ENCODE data around the gene RPS6KA6. TPM values are rescaled to one million over a fixed set of nuclear protein-coding genes. Genes with fewer than 3 reads are reported as not detected.
"Not testable (repeated sequence)": the region's sequence is repeated elsewhere in the genome, so short reads cannot be mapped to it uniquely, and the experiment has no call there.

Gene RPS6KA6
- total and polyA plus RNA-seq, 2 experiments from 2014 or later: 3.6 to 14.0 TPM

GRCh38 chrX:84099120-84099519 is 88.9 kb downstream of the RPS6KA6 start (continued):
- TF ChIP-seq, protein P1, sequence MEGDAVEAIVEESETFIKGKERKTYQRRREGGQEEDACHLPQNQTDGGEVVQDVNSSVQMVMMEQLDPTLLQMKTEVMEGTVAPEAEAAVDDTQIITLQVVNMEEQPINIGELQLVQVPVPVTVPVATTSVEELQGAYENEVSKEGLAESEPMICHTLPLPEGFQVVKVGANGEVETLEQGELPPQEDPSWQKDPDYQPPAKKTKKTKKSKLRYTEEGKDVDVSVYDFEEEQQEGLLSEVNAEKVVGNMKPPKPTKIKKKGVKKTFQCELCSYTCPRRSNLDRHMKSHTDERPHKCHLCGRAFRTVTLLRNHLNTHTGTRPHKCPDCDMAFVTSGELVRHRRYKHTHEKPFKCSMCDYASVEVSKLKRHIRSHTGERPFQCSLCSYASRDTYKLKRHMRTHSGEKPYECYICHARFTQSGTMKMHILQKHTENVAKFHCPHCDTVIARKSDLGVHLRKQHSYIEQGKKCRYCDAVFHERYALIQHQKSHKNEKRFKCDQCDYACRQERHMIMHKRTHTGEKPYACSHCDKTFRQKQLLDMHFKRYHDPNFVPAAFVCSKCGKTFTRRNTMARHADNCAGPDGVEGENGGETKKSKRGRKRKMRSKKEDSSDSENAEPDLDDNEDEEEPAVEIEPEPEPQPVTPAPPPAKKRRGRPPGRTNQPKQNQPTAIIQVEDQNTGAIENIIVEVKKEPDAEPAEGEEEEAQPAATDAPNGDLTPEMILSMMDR (conservative IDR thresholded peaks at IDR 0.05; ENCODE audit: low read depth in 2 of 2): no peak
- TF ChIP-seq ZNF331 (CRISPR knock-in tag; IDR thresholded peaks at IDR 0.05; ENCODE audit: low read depth) (no peak), CREB1 (CRISPR knock-in tag; IDR thresholded peaks at IDR 0.05; ENCODE audit: low read depth) (no peak)
- TF ChIP-seq, protein P2, sequence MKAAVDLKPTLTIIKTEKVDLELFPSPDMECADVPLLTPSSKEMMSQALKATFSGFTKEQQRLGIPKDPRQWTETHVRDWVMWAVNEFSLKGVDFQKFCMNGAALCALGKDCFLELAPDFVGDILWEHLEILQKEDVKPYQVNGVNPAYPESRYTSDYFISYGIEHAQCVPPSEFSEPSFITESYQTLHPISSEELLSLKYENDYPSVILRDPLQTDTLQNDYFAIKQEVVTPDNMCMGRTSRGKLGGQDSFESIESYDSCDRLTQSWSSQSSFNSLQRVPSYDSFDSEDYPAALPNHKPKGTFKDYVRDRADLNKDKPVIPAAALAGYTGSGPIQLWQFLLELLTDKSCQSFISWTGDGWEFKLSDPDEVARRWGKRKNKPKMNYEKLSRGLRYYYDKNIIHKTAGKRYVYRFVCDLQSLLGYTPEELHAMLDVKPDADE (IDR thresholded peaks at IDR 0.05): no peak

GRCh38 chrX:84079479-84080197 is 108.4 kb downstream of the RPS6KA6 start:
- Mint-ChIP-seq H3K36me3 (ENCODE audit: low read depth) (peaks cover 12% of the 10 kb centered on the region), H3K9me3 (peaks cover 27% of the 10 kb centered on the region)
- H3K27me3 Mint-ChIP-seq (ENCODE audit: insufficient read depth, low read depth, poor library complexity): not testable (repeated sequence)

DNA sequence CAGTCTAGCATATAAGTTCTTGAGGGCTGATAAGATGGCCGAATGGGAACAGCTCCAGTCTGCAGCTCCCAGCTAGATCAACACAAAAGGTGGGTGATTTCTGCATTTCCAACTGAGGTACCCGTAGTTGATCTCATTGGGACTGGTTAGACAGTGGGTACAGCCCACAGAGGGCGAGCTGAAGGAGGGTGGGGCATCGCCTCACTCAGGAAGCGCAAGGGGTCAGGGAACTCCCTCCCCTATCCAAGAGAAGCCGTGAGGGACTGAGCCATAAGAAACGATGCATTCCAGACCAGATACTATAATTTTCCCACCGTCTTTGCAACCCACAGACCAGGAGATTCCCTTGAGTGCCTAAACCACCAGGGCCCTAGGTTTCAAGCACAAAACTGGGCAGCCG is 109.0 kb downstream of the RPS6KA6 start:
- peaks cover 8% of the 10 kb centered on the region for H3K4me1 Mint-ChIP-seq
- H3K27me3 Mint-ChIP-seq (ENCODE audit: insufficient read depth, low read depth, poor library complexity): no peaks in the 10 kb centered on the region
- Histone ChIP-seq H3K27me3 (ENCODE audit: insufficient read depth) (no peaks in the 10 kb centered on the region), H2AFZ (no peak overlapping the region), H3K36me3 (ENCODE audit: insufficient read depth) (no peaks in the 10 kb centered on the region), H3K4me1 (ENCODE audit: insufficient read depth) (no peaks in the 10 kb centered on the region), H4K20me1 (replicated peaks; ENCODE audit: insufficient read depth) (no peaks in the 10 kb centered on the region), H3K4me3 (no peak overlapping the region), H3K4me2 (no peak overlapping the region), H3K79me2 (replicated peaks; ENCODE audit: insufficient read depth) (no peaks in the 10 kb centered on the region), H3K9me2 (ENCODE audit: insufficient read depth) (no peaks in the 10 kb centered on the region), H3F3A (replicated peaks; ENCODE audit: low read depth) (no peaks in the 10 kb centered on the region), H3K27ac (ENCODE audit: low read depth) (no peak overlapping the region)
- H3K36me3 Mint-ChIP-seq (ENCODE audit: low read depth): peaks cover 12% of the 10 kb centered on the region
- no peak overlapping the region; the same call in 1 of the 2 replicates for H3K27ac Mint-ChIP-seq
- no peak; the same call in 2 of the 3 replicates for ATAC-seq
- H3K4me3 Mint-ChIP-seq: no peak overlapping the region
- H3K9me3 Mint-ChIP-seq: peaks cover 22% of the 10 kb centered on the region
- DNase-seq (ENCODE audit: low spot score): no peak
- TF ChIP-seq STAT1 (IDR thresholded peaks at IDR 0.05; ENCODE audit: unreplicated experiment) (no peak), POLR2AphosphoS5 (IDR thresholded peaks at IDR 0.05; ENCODE audit: low read depth) (no peak), ZNF331 (CRISPR knock-in tag; IDR thresholded peaks at IDR 0.05; ENCODE audit: low read depth) (no peak), NANOG (IDR thresholded peaks at IDR 0.05; ENCODE audit: borderline replicate concordance) (no peak), EZH2phosphoT487 (IDR thresholded peaks at IDR 0.05; ENCODE audit: unreplicated experiment) (no peak), JUNB (IDR thresholded peaks at IDR 0.05; ENCODE audit: unreplicated experiment) (no peak), ZNF114 (CRISPR knock-in tag; IDR thresholded peaks at IDR 0.05) (no peak)
- TF ChIP-seq, protein P3, sequence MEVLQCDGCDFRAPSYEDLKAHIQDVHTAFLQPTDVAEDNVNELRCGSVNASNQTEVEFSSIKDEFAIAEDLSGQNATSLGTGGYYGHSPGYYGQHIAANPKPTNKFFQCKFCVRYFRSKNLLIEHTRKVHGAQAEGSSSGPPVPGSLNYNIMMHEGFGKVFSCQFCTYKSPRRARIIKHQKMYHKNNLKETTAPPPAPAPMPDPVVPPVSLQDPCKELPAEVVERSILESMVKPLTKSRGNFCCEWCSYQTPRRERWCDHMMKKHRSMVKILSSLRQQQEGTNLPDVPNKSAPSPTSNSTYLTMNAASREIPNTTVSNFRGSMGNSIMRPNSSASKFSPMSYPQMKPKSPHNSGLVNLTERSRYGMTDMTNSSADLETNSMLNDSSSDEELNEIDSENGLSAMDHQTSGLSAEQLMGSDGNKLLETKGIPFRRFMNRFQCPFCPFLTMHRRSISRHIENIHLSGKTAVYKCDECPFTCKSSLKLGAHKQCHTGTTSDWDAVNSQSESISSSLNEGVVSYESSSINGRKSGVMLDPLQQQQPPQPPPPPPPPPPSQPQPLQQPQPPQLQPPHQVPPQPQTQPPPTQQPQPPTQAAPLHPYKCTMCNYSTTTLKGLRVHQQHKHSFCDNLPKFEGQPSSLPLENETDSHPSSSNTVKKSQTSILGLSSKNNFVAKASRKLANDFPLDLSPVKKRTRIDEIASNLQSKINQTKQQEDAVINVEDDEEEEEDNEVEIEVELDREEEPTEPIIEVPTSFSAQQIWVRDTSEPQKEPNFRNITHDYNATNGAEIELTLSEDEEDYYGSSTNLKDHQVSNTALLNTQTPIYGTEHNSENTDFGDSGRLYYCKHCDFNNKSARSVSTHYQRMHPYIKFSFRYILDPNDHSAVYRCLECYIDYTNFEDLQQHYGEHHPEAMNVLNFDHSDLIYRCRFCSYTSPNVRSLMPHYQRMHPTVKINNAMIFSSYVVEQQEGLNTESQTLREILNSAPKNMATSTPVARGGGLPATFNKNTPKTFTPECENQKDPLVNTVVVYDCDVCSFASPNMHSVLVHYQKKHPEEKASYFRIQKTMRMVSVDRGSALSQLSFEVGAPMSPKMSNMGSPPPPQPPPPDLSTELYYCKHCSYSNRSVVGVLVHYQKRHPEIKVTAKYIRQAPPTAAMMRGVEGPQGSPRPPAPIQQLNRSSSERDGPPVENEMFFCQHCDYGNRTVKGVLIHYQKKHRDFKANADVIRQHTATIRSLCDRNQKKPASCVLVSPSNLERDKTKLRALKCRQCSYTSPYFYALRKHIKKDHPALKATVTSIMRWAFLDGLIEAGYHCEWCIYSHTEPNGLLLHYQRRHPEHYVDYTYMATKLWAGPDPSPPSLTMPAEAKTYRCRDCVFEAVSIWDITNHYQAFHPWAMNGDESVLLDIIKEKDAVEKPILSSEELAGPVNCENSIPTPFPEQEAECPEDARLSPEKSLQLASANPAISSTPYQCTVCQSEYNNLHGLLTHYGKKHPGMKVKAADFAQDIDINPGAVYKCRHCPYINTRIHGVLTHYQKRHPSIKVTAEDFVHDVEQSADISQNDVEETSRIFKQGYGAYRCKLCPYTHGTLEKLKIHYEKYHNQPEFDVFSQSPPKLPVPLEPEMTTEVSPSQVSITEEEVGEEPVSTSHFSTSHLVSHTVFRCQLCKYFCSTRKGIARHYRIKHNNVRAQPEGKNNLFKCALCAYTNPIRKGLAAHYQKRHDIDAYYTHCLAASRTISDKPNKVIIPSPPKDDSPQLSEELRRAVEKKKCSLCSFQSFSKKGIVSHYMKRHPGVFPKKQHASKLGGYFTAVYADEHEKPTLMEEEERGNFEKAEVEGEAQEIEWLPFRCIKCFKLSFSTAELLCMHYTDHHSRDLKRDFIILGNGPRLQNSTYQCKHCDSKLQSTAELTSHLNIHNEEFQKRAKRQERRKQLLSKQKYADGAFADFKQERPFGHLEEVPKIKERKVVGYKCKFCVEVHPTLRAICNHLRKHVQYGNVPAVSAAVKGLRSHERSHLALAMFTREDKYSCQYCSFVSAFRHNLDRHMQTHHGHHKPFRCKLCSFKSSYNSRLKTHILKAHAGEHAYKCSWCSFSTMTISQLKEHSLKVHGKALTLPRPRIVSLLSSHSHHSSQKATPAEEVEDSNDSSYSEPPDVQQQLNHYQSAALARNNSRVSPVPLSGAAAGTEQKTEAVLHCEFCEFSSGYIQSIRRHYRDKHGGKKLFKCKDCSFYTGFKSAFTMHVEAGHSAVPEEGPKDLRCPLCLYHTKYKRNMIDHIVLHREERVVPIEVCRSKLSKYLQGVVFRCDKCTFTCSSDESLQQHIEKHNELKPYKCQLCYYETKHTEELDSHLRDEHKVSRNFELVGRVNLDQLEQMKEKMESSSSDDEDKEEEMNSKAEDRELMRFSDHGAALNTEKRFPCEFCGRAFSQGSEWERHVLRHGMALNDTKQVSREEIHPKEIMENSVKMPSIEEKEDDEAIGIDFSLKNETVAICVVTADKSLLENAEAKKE (CRISPR knock-in tag; IDR thresholded peaks at IDR 0.05): no peak

More at GRCh38 chrX:84079479-84080197, 108.4 kb downstream of the RPS6KA6 start:
- H3K27ac Mint-ChIP-seq; H3F3A ChIP-seq (replicated peaks; ENCODE audit: low read depth); H3K36me3 ChIP-seq (ENCODE audit: insufficient read depth); H3K79me2 ChIP-seq (replicated peaks; ENCODE audit: insufficient read depth); H3K27me3 ChIP-seq (ENCODE audit: insufficient read depth); H3K4me1 Mint-ChIP-seq; H4K20me1 ChIP-seq (replicated peaks; ENCODE audit: insufficient read depth); H3K4me3 ChIP-seq; ATAC-seq; H3K4me2 ChIP-seq; H3K4me1 ChIP-seq (ENCODE audit: insufficient read depth); H3K9me2 ChIP-seq (ENCODE audit: insufficient read depth); H3K27ac ChIP-seq (ENCODE audit: low read depth); H3K4me3 Mint-ChIP-seq; H2AFZ ChIP-seq: not testable (repeated sequence)
- DNase-seq (ENCODE audit: low spot score): peak; percentile 2
